NCI-H1436 treated with DMSO at 0.1 percent for 48 hours (cell line): ENCODE data around the gene HIKESHI.
"Not testable (repeated sequence)": the region's sequence is repeated elsewhere in the genome, so short reads cannot be mapped to it uniquely, and the experiment has no call there.

Experiments used
- DNase-seq: peaks from one replicate; lab custom pipeline; 2025; lab: John Stamatoyannopoulos, UW

The HIKESHI gene

GRCh38 chr11:86302092-86302793, at the start of gene HIKESHI:
Gene HIKESHI (plus strand): TSS chr11:86302240. CDS start chr11:86302449, 209 bp downstream.
- peak; percentile 94 for DNase-seq

DNA sequence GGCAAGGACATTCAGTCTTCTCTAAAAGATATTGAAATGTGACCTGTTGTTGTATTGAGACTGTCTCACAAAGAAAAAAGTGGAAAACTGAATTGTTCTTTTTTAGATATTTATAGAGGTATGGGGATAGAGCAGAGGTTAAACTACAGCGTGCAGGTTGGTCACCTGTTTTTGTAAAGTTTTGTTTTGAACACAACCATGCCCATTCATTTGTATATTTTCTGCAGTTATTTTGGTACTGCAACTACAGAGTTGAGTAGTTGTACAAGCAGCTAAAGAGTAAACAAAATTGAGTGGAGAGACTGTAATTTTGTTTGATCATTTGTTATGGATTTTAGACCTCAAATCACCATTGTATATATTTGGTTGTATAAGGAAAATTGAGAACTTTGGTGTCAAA, 46.1 kb upstream of the HIKESHI start:
- DNase-seq: no peak

DNA sequence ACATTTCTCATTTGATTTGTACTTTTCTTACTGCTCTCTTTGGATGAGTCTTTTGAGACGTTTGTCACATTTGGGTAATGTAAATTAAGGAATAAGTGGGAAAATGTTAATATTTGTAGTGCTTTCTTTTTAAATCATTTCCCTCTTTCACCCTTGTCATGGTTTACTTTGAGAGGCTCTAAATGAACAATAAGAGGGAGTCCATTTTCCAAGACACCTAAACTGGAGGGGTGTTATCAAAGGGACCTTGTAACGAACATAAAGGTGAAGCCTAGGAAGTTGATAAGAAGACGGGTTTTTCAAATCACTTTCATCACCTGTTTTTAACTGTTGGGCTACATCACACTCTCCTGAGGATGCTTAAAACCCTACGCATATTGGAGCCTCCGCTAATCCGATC, 45.4 kb upstream of the HIKESHI start:
- no peak for DNase-seq

DNA sequence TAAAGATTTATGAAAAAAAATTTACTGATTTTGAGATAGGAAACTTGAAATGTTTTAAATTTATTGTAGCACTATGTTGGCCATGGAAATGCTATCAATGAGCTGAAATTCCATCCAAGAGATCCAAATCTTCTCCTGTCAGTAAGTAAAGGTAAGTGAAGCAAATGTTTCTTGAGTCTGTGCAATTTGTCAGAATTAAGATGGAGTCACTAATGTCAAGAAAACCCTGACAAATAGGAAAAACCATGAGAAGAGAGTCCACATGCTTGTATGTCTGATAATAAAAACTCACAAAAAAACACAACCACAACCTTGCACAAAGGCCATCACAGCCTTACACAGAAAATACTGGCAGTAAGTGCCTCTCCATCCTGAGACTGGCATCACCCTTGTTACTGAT, 44.6 kb upstream of the HIKESHI start:
- no peak for DNase-seq

GRCh38 chr11:86259730-86260129, 42.3 kb upstream of the HIKESHI start:
- no peak for DNase-seq

GRCh38 chr11:86261328-86261727, 40.7 kb upstream of the HIKESHI start:
- no peak for DNase-seq

DNA sequence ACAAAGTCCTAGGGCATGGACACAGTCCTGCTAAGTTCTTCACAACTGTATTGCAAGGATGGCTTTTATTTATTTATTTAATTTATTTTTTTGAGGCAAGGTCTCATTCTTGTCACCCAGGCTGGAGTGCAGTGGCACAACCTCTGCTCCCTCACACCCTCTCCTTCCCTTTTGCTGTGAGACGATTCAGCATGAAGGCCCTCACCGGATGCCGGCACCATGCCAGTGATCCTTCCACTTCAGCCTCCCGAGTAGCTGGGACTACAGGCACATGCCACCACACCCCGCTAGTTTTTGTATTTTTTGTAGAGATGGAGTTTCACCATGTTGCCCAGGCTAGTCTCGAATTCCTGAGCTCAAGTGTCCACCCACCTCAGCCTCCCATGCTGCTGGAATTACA, 39.7 kb upstream of the HIKESHI start:
- no peak for DNase-seq

GRCh38 chr11:86264649-86265048, 37.4 kb upstream of the HIKESHI start:
- no peak for DNase-seq

DNA sequence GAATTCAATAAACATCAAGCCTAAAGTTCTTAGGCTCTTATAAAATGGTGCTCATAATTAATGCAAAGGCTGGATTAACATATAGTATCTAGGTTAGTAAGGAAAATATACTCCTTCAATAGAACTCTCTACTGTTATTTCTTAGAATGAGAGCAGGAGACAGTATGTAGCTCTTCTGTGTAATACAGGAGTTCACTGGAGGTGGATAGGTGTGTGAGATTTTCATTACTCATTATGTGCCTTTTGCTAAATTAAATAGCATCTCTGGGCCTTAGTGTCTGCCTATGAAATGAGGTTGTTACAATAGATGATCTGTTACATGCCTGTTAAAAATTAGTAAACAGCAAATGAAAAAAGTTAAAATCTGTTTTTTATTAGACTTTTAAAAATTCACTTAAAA, 36.8 kb upstream of the HIKESHI start:
- no peak for DNase-seq

DNA sequence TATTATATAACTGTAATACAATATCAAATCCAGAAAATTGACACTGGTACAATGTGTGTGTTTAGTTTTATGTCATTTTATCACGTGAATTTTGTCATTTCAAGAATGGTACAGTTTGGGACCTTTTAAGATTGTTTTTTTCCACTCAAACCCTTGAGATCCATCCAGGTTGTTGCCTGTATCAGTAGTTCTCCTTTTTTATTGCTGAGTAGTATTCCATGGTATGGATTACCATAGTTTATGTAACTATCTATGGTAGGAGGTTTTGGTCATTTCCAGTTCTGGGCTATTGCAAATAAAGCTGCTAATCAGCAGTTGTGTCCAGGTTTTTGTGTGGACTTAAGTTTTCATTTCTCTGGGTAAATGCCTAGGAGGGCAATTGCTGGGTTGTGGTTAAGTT, 32.4 kb upstream of the HIKESHI start:
- no peak for DNase-seq

DNA sequence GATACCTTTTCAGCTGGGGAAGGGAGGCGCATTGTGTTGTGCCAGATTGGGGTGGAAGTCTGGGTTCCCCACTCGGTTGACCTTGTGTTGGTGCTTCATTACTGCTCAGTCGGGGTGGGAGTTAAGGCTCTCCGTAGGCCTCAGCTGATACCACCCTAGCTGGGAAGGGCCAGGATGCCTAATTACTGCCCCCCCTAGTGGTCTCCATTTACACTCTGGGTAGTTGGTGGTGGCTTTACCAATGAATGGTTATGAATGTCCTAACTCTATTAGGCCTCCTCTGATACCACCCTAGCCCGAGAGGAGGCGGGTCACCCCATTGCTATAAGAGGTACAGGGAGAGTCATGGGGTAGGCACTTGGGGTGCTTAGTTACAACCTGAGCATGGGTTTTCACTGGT, 27.5 kb upstream of the HIKESHI start:
- no peak for DNase-seq

DNA sequence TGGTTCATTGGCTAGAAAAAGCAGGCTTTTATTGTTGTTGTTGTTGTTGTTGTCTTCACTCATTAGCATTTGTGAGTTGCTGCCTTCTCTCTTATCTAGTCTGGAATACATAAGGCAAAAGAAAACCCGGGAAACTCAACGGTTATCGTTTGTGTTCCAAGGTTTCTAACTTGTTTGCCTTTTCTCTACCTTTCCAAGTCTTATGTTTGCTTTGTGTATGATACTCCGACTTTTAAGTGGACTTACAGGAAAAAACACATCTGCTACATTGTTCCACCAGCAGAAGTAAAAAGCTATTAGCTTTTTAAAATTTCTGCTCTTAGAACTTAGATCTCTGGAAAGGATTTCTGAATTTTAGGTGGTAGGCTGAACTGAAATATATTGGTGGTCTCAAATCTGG, 27.0 kb upstream of the HIKESHI start:
- DNase-seq: no peak

DNA sequence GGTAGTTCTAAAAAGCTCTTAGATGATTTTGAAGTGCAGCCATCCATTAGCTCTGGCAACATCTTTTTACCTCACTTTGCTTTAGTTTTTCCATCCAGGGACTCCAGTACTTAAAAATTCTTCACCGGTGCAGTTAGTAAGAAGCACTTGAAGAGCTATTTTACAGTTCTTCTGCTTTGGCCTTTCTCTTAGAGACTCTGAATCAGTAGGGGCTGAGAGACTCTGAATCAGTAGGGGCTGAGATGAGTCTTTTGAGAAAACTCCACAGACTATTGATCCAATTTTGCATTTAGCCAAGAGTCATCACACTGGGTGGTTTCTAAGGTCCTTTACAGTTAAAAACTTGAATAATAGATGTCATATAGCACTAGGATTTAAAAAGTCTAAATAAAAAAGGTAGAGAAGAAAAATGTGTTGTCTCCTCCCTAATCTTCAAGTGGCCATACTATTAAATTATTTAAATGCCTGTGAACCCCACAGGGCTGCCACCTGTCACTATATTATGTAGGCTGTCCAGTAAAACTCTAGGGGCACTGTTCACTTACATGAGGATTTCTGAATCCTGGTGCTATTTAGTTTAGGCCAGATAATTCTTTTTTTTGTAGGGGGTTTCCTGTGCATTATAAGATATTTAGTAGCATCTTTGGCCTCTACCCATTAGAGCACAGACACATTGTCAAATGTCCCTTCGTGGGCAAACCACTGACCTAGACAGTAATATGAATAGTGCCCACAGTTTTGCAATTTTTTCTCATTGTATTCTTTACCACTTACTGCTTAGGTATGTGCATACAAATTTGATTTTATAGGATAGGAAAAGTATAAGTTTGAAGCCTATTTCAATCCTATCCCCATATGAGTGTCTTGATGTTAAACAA, 26.3 kb upstream of the HIKESHI start:
- no peak for DNase-seq

DNA sequence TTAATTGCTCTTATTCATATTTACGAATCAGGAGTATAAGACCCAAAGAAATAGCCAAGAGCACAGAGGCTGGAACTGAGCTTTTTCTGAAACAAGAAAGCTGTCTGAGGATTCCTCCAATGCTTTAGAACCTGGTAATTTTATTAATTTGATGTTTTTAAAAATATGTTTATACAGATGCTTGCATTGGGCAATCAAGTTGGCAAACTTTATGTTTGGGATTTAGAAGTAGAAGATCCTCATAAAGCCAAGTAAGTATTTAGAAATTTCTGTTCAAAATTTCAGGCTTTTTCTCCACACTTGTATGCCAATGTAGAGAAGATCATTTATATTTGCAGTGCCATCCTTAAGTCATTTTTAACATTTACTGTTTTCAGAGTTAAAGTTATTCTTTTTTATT, 24.3 kb upstream of the HIKESHI start:
- no peak for DNase-seq

- DNase-seq: no peak
Observed at GRCh38 chr11:86278226-86278625, 23.8 kb upstream of the HIKESHI start.

DNA sequence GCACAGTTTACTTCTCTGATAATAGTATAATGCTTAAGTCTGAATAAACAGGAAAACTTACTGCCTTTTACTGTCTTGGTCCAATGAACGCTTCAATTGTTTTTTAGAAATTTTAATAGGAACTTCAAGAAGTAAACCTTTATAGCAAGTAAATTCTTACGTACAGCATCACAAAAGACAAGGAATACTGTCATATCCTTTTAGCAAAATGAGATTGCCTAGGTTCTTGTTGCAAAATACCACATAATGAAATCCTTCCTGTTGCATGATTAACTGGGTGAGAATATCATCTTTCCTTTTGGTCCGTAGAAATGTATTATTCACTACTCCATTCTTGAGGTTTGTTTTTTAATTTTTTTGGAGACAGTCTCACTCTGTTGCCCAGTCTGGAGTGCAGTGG, 22.3 kb upstream of the HIKESHI start:
- DNase-seq: no peak

GRCh38 chr11:86287468-86287796, 14.6 kb upstream of the HIKESHI start:
- DNase-seq: no peak

DNA sequence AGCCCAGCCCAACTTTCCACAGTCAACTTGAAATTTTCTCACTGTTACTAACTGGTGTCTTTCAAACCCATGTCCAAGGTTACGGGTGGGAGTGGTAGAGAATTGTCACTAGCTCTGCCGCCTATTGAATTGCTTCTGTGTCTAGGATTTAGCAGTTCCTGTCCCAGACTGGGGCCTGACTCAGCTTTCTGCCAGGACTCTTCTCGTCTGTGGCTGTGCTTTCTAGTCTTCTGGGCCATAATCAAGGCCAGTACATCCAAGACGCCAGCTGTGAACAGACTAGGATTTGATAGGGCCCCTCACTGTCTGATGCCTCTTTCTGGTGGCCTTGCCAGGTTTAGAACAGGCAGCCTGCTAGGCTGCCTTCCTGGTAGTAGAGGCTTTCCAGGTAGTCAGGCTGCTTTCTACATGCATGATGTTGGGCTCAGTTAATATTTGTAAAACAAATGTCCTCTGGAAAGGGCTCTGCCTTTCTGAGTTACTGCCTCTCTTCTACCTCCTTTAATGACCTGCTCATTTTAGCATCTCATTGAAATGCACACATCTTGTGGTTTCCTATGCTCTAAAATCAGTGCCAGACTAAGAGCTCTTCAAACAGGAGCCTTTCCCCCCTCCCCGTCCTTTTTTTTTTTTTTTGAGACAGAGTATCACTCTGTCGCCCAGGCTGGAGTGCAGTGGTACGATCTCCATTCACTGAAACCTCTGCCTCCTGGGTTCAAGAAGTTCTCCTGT, 13.1 kb upstream of the HIKESHI start:
- no peak for DNase-seq

- DNase-seq: not testable (repeated sequence)
Observed at GRCh38 chr11:86289508-86290280, 12.3 kb upstream of the HIKESHI start.

GRCh38 chr11:86291466-86292262, 10.4 kb upstream of the HIKESHI start:
- DNase-seq: peak; percentile 1

DNA sequence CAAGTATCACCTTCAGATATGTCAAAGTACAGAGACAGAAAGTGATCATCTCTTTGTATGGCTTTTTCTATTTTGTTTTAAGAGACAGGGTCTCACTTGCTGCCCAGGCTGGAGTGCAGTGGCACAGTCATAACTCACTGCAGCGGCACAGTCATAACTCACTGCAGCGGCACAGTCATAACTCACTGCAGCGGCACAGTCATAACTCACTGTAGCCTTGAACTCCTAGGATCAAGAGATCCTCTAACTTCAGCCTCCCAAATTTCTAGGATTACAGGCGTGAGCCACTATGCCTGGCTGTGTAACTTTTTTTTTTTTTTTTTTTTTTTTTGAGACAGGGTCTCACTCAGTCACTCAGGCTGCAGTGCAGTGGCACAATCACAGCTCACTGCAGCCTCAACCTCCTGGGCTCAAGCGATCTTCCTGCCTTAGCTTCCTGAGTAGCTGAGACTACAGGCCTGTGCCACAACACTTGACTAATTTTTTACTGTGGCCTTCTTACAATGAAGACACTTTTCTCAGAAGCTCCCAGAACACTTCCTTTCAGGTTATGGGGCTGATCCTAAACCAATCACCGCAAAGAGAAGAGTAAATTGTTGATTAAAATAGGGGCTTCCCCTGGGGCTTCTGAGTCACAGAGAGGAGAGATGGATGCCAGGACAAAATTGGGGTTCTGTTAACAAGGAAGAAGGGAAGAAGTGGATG, 9.0 kb upstream of the HIKESHI start:
- no peak for DNase-seq
